GM12865 (cell line): ENCODE measurements around the gene SPEF1.

Experiments used
- DNase-seq: peaks from one replicate; pipeline ENCODE4 v3.0.0; 2010; ENCODE audit warnings: low read depth
- H3K4me3 ChIP-seq: 2 replicates; pipeline ENCODE4 v1.5.1; 2011; ENCODE audit warnings: mild to moderate bottlenecking, low read depth, low read length, control low read depth
- CTCF ChIP-seq: IDR thresholded peaks from 2 replicates; pipeline ENCODE4 v1.5.1; 2011; ENCODE audit warnings: low read length, control low read depth, low read depth, inconsistent platforms; ENCODE audit not compliant: insufficient read depth; ENCODE audit errors: missing control alignments

SPEF1 gene

DNA sequence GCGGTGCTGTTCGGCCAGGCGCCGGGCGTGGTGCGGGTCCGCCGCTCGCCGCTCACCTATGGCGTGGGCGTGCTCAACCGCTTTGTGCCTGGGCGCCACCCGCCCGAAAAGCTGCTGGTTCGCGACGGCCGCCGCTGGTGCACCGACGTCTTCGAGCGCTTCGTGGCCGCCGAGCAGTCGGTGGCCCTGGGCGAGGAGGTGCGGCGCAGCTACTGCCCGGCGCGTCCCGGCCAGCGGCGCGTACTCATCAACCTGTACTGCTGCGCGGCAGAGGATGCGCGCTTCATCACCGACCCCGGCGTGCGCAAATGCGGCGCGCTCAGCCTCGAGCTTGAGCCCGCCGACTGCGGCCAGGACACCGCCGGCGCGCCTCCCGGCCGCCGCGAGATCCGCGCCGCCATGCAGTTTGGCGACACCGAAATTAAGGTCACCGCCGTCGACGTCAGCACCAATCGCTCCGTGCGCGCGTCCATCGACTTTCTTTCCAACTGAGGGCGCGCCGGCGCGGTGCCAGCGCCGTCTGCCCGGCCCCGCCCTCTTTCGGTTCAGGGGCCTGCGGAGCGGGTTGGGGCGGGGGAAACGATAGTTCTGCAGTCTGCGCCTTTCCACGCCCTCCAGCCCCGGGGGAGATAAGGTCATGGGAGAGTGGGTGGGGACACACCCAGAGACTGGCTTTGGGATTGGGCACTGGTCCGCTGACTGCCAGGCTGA is 29.4 kb downstream of the SPEF1 start:
- no peak for TF ChIP-seq CTCF
- peak; percentile 62 for DNase-seq
- H3K4me3 ChIP-seq: no peak overlapping the region

DNA sequence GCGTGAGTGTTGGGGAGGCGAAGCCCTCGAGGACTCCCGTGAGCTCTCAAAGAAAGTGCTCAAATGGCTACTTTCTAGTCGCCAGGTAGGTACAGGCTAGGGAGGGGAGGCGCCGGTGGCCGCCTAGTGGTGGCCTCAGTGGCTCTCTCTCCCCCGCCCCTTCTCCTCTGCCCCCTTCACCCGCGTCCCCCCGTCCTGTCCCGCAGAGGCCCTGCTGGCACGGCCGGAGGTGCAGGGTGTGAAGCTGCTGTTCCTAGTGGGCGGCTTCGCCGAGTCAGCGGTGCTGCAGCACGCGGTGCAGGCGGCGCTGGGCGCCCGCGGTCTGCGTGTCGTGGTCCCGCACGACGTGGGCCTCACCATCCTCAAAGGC is 30.0 kb downstream of the SPEF1 start:
- H3K4me3 ChIP-seq: no peak overlapping the region
- TF ChIP-seq CTCF: no peak
- no peak for DNase-seq

- no peak overlapping the region for H3K4me3 ChIP-seq
- TF ChIP-seq CTCF: peak; percentile 47
- peak; percentile 35 for DNase-seq
Measured at GRCh38 chr20:3749689-3750531, 31.3 kb downstream of the SPEF1 start.

GRCh38 chr20:3749087-3749688 is 32.1 kb downstream of the SPEF1 start:
- no peak for TF ChIP-seq CTCF
- DNase-seq: no peak
- no peak overlapping the region for H3K4me3 ChIP-seq

- no peak for DNase-seq
- TF ChIP-seq CTCF: no peak
Measured at GRCh38 chr20:3748073-3748472, 33.2 kb downstream of the SPEF1 start.

DNA sequence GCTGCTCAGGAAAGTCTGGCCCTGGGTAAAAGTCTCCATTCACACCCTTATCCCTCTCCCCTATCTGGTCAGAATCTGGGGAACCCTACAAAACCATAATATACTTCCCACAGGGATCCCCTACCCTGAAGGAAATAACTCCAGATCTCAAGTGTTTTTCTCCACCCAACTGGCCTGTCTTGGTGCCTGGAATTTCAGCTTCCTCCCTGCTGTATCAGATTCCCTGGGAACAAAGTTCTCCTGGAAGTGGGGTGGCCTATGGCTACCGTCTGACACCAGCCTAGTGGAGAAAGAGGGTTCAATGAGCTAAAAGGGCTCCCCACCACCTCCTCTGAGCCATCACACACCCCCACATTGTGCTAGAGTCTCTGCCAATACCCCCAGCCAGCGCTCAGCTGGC is 33.8 kb downstream of the SPEF1 start:
- no peak for TF ChIP-seq CTCF
- H3K4me3 ChIP-seq: no peak overlapping the region
- DNase-seq: no peak

More at GRCh38 chr20:3748073-3748472, 33.2 kb downstream of the SPEF1 start:
- H3K4me3 ChIP-seq: no peak overlapping the region
